Cardiac ventricle fibroblast (primary cell): ENCODE data around the gene WSB1. TPM values are rescaled to one million over a fixed set of nuclear protein-coding genes. Genes with fewer than 3 reads are reported as not detected.

Experiments
- total RNA-seq: library from RNA; depleted of rRNA; stranded (reverse); fragments of >200 nt; gene quantifications from 2 replicates; pipeline ENCODE4 v1.2.3, GENCODE V29; 2015

WSB1 gene
- total RNA-seq: 63.5 and 64.6 TPM in 2 replicates

GRCh38 chr17:27293898-27294688, at the start of gene WSB1:
TSS of gene WSB1 (plus strand) at chr17:27294114. CDS start at chr17:27294396, 282 bp downstream.

Other genes with a start within 250 kb of the WSB1 start
- 11.3 and 25.4 TPM in 2 replicates for gene KSR1, start 162.3 kb downstream of the WSB1 start, total RNA-seq